Fibroblast of pulmonary artery (primary cell): ENCODE measurements around the gene IBTK.
"Not testable (repeated sequence)": the region's sequence is repeated elsewhere in the genome, so short reads cannot be mapped to it uniquely, and the experiment has no call there.

Experiments used
- DNase-seq: peaks from one replicate; pipeline ENCODE4 v3.0.0-alpha.2; 2010; ENCODE audit warnings: low read depth
- H3K4me3 ChIP-seq: replicated peaks from 2 replicates; pipeline ENCODE4 v1.5.1; 2011; ENCODE audit warnings: low read depth, mild to moderate bottlenecking, control low read depth, low read length, moderate library complexity
- CTCF ChIP-seq: IDR thresholded peaks from 2 replicates; pipeline ENCODE4 v1.5.1; 2011; ENCODE audit warnings: mild to moderate bottlenecking, control low read depth, low read length, inconsistent platforms; ENCODE audit errors: missing control alignments

The IBTK gene

GRCh38 chr6:82143041-82143481, 104.5 kb downstream of the IBTK start:
- no peak overlapping the region for H3K4me3 ChIP-seq
- no peak for TF ChIP-seq CTCF
- DNase-seq = no peak

- H3K4me3 ChIP-seq = no peak overlapping the region
- no peak for DNase-seq
- no peak for TF ChIP-seq CTCF
Observed at GRCh38 chr6:82142524-82142923, 105.0 kb downstream of the IBTK start.

- TF ChIP-seq CTCF = no peak
- DNase-seq = no peak
- no peak overlapping the region for H3K4me3 ChIP-seq
Observed at GRCh38 chr6:82138075-82138791, 109.3 kb downstream of the IBTK start.

- no peak for DNase-seq
- H3K4me3 ChIP-seq = no peak overlapping the region
- TF ChIP-seq CTCF = no peak
Observed at GRCh38 chr6:82131441-82131840, 116.1 kb downstream of the IBTK start.

- no peak overlapping the region for H3K4me3 ChIP-seq
- no peak for TF ChIP-seq CTCF
- no peak for DNase-seq
Observed at GRCh38 chr6:82129797-82130196, 117.7 kb downstream of the IBTK start.

- not testable (repeated sequence) for H3K4me3 ChIP-seq, DNase-seq
Observed at GRCh38 chr6:82128973-82129372, 118.6 kb downstream of the IBTK start.

- H3K4me3 ChIP-seq = no peak overlapping the region
- no peak for DNase-seq
- no peak for TF ChIP-seq CTCF
Observed at GRCh38 chr6:82123632-82124031, 123.9 kb downstream of the IBTK start.
